Measurements from ENCODE around the gene SERPINI1.

GRCh38 chr3:167742338-167742737, 6.8 kb downstream of the SERPINI1 start:
- TF ChIP-seq CTCF (IDR thresholded peaks at IDR 0.05), result no peak
- TF ChIP-seq TCF7L2 (IDR thresholded peaks at IDR 0.05; ENCODE audit: low read depth, low read length), result no peak
- TF ChIP-seq, protein P1, sequence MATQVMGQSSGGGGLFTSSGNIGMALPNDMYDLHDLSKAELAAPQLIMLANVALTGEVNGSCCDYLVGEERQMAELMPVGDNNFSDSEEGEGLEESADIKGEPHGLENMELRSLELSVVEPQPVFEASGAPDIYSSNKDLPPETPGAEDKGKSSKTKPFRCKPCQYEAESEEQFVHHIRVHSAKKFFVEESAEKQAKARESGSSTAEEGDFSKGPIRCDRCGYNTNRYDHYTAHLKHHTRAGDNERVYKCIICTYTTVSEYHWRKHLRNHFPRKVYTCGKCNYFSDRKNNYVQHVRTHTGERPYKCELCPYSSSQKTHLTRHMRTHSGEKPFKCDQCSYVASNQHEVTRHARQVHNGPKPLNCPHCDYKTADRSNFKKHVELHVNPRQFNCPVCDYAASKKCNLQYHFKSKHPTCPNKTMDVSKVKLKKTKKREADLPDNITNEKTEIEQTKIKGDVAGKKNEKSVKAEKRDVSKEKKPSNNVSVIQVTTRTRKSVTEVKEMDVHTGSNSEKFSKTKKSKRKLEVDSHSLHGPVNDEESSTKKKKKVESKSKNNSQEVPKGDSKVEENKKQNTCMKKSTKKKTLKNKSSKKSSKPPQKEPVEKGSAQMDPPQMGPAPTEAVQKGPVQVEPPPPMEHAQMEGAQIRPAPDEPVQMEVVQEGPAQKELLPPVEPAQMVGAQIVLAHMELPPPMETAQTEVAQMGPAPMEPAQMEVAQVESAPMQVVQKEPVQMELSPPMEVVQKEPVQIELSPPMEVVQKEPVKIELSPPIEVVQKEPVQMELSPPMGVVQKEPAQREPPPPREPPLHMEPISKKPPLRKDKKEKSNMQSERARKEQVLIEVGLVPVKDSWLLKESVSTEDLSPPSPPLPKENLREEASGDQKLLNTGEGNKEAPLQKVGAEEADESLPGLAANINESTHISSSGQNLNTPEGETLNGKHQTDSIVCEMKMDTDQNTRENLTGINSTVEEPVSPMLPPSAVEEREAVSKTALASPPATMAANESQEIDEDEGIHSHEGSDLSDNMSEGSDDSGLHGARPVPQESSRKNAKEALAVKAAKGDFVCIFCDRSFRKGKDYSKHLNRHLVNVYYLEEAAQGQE (IDR thresholded peaks at IDR 0.05; ENCODE audit: insufficient read depth in 1 of 2, low read depth in 2 of 2, low read length in 1 of 2), result no peak
- TF ChIP-seq POLR2AphosphoS5 (IDR thresholded peaks at IDR 0.05; ENCODE audit: low read depth, low read length), result no peak
